Suprapubic skin (tissue), 4 donors: ENCODE measurements around the gene MED13L. TPM values are rescaled to one million over a fixed set of nuclear protein-coding genes. Genes with fewer than 3 reads are reported as not detected.

Source experiments
- DNase-seq, 2 donors: peaks; one replicate each; pipeline ENCODE4 v3.0.0-alpha.2; 2019; ENCODE audit warnings: low spot score in 2 of 2
- H3K27ac ChIP-seq: fragments of 200-600 bp; sonication (generic); one replicate; pipeline ENCODE4 v1.5.1; 2019
- H3K27me3 ChIP-seq: fragments of 200-600 bp; sonication (generic); one replicate; pipeline ENCODE4 v1.5.1; 2019
- H3K36me3 ChIP-seq: fragments of 200-600 bp; sonication (generic); one replicate; pipeline ENCODE4 v1.5.1; 2019
- H3K4me1 ChIP-seq: fragments of 200-600 bp; sonication (generic); one replicate; pipeline ENCODE4 v1.5.1; 2019
- H3K4me3 ChIP-seq: fragments of 200-600 bp; sonication (generic); one replicate; pipeline ENCODE4 v1.5.1; 2019; ENCODE audit warnings: mild to moderate bottlenecking
- H3K9me3 ChIP-seq: fragments of 200-600 bp; sonication (generic); one replicate; pipeline ENCODE4 v1.5.1; 2019
- CTCF ChIP-seq, 2 donors: fragments of 200-600 bp in 1 of 2; fragments of 450-650 bp in 1 of 2; sonication (generic) in 1 of 2; IDR thresholded peaks; one replicate each; pipeline ENCODE4 v1.5.1; 2016 to 2019; ENCODE audit warnings: antibody characterized with exemption in 2 of 2, mild to moderate bottlenecking in 1 of 2, moderate library complexity in 1 of 2
- EP300 ChIP-seq: sonication (generic); formaldehyde crosslinking; IDR thresholded peaks from one replicate; pipeline ENCODE4 v1.6.1; 2017; ENCODE audit warnings: antibody characterized with exemption
- POLR2A ChIP-seq, 2 donors: fragments of 450-650 bp; IDR thresholded peaks; one replicate each; pipeline ENCODE4 v1.6.1; 2017; ENCODE audit warnings: antibody characterized with exemption in 2 of 2, mild to moderate bottlenecking in 2 of 2, moderate library complexity in 2 of 2
- POLR2AphosphoS5 ChIP-seq, 3 donors: sonication (generic); formaldehyde crosslinking; IDR thresholded peaks; one replicate each; pipeline ENCODE4 v1.6.1; 2017; ENCODE audit warnings: antibody characterized with exemption in 3 of 3
- WGBS: methylation state at CpG from one replicate; pipeline ENCODE4 v1.1.5; 2018; 5-methylcytosine and 5-hydroxymethylcytosine counted together
- total RNA-seq, 4 donors: library from RNA; depleted of rRNA; stranded (reverse); fragments of >200 nt; gene quantifications; one replicate each; pipeline ENCODE4 v1.1.0, GENCODE V29; 2016

MED13L gene
- total RNA-seq, 4 donors from 2014 or later: 173 to 418 (median 228) TPM

- Histone ChIP-seq H3K9me3 (no peaks in the 10 kb centered on the region), H3K4me3 (no peak overlapping the region), H3K4me1 (peaks cover 38% of the 10 kb centered on the region), H3K27ac (no peak overlapping the region), H3K36me3 (no peaks in the 10 kb centered on the region), H3K27me3 (no peaks in the 10 kb centered on the region)
- no peak for DNase-seq
- WGBS: 75% methylated on average over 4 of the region's 4 CpGs
- TF ChIP-seq POLR2A (IDR thresholded peaks at IDR 0.05) (no peak), CTCF (IDR thresholded peaks at IDR 0.05) (no peak), POLR2AphosphoS5 (IDR thresholded peaks at IDR 0.05) (no peak), EP300 (no peak)
Measured at GRCh38 chr12:116150001-116150400, 127.5 kb downstream of the MED13L start.

- H3K4me3 ChIP-seq: no peak overlapping the region
- H3K9me3 ChIP-seq: no peaks in the 10 kb centered on the region
- no peak overlapping the region for H3K27ac ChIP-seq
- no peaks in the 10 kb centered on the region for H3K27me3 ChIP-seq
- no peaks in the 10 kb centered on the region for H3K36me3 ChIP-seq
- DNase-seq: no peak
- peaks cover 44% of the 10 kb centered on the region for H3K4me1 ChIP-seq
- TF ChIP-seq POLR2AphosphoS5 (IDR thresholded peaks at IDR 0.05) (no peak), EP300 (no peak), CTCF (IDR thresholded peaks at IDR 0.05) (no peak), POLR2A (IDR thresholded peaks at IDR 0.05) (no peak)
- WGBS: 68% methylated on average over 3 of the region's 3 CpGs
Measured at GRCh38 chr12:116148844-116149243, 128.6 kb downstream of the MED13L start.

- Histone ChIP-seq H3K4me1 (peaks cover 48% of the 10 kb centered on the region), H3K27me3 (no peaks in the 10 kb centered on the region), H3K27ac (no peak overlapping the region), H3K4me3 (no peak overlapping the region), H3K36me3 (no peaks in the 10 kb centered on the region), H3K9me3 (no peaks in the 10 kb centered on the region)
- no peak for DNase-seq
- WGBS: 97% methylated on average over 8 of the region's 8 CpGs
- TF ChIP-seq CTCF (IDR thresholded peaks at IDR 0.05): no peak
- TF ChIP-seq POLR2A (IDR thresholded peaks at IDR 0.05): no peak
- TF ChIP-seq EP300: no peak
- no peak for TF ChIP-seq POLR2AphosphoS5 (IDR thresholded peaks at IDR 0.05)
Measured at GRCh38 chr12:116146386-116146785, 131.1 kb downstream of the MED13L start.

GRCh38 chr12:116145451-116145850, 132.0 kb downstream of the MED13L start:
- no peak for DNase-seq
- no peak for TF ChIP-seq CTCF (IDR thresholded peaks at IDR 0.05)
- TF ChIP-seq POLR2AphosphoS5 (IDR thresholded peaks at IDR 0.05): no peak
- Histone ChIP-seq H3K36me3 (no peaks in the 10 kb centered on the region), H3K27ac (no peak overlapping the region), H3K27me3 (no peaks in the 10 kb centered on the region), H3K4me1 (peaks cover 53% of the 10 kb centered on the region), H3K4me3 (no peak overlapping the region), H3K9me3 (no peaks in the 10 kb centered on the region)
- 98% methylated on average over 3 of the region's 3 CpGs for WGBS

- Histone ChIP-seq H3K36me3 (no peaks in the 10 kb centered on the region), H3K27ac (no peak overlapping the region), H3K27me3 (no peaks in the 10 kb centered on the region), H3K9me3 (no peaks in the 10 kb centered on the region), H3K4me3 (no peak overlapping the region), H3K4me1 (peaks cover 52% of the 10 kb centered on the region)
- 42% methylated on average over 1 of the region's 1 CpG for WGBS
- DNase-seq: no peak
- TF ChIP-seq POLR2A (IDR thresholded peaks at IDR 0.05) (no peak), EP300 (no peak), POLR2AphosphoS5 (IDR thresholded peaks at IDR 0.05) (no peak), CTCF (IDR thresholded peaks at IDR 0.05) (no peak)
Measured at GRCh38 chr12:116144384-116144783, 133.1 kb downstream of the MED13L start.
